ENCODE measurements around the gene FAM118B.
"Not testable (repeated sequence)": the region's sequence is repeated elsewhere in the genome, so short reads cannot be mapped to it uniquely, and the experiment has no call there.

DNA sequence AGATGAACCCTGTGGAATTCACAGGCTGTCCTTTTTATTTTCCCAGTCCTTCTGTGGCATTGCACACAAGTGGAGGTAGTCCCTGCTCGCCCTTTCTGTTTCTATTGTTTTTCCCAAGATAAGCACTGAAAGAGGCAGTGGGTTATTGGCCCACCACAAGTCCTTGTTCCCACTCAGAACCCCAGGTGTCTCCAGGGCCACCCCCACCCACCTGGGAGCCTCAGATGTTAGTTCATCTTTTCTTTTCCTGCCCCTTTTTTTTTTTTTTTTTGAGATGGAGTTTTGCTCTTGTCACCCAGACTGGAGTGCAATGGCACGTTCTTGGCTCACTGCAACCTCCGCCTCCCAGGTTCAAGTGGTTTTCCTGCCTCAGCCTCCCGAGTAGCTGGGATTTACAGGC, 97.2 kb downstream of the FAM118B start:
- TF ChIP-seq, protein P1, sequence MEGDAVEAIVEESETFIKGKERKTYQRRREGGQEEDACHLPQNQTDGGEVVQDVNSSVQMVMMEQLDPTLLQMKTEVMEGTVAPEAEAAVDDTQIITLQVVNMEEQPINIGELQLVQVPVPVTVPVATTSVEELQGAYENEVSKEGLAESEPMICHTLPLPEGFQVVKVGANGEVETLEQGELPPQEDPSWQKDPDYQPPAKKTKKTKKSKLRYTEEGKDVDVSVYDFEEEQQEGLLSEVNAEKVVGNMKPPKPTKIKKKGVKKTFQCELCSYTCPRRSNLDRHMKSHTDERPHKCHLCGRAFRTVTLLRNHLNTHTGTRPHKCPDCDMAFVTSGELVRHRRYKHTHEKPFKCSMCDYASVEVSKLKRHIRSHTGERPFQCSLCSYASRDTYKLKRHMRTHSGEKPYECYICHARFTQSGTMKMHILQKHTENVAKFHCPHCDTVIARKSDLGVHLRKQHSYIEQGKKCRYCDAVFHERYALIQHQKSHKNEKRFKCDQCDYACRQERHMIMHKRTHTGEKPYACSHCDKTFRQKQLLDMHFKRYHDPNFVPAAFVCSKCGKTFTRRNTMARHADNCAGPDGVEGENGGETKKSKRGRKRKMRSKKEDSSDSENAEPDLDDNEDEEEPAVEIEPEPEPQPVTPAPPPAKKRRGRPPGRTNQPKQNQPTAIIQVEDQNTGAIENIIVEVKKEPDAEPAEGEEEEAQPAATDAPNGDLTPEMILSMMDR (IDR thresholded peaks at IDR 0.05; ENCODE audit: low read depth, low read length), result not testable (repeated sequence)
- TF ChIP-seq, protein P2, sequence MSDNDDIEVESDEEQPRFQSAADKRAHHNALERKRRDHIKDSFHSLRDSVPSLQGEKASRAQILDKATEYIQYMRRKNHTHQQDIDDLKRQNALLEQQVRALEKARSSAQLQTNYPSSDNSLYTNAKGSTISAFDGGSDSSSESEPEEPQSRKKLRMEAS (IDR thresholded peaks at IDR 0.05; ENCODE audit: low read depth, low read length), result not testable (repeated sequence)
